B cell (primary cell): Measurements from ENCODE around the gene SNX19.

Experiments used
- CTCF ChIP-seq: fragments of 200-600 bp; IDR thresholded peaks from one replicate; pipeline ENCODE4 v1.8.0; 2022; ENCODE audit warnings: antibody characterized with exemption, mild to moderate bottlenecking
- EZH2 ChIP-seq: IDR thresholded peaks from 2 replicates; pipeline ENCODE4 v1.6.1; 2012; ENCODE audit warnings: borderline replicate concordance, low read depth, mild to moderate bottlenecking, moderate library complexity, low read length; ENCODE audit not compliant: insufficient read depth, poor library complexity, severe bottlenecking

- TF ChIP-seq CTCF: no peak
- TF ChIP-seq EZH2: no peak
These were observed 42.5 kb downstream of the SNX19 start for GRCh38 chr11:130873761-130874160.
